Measurements from ENCODE around the gene SNCA.

DNA sequence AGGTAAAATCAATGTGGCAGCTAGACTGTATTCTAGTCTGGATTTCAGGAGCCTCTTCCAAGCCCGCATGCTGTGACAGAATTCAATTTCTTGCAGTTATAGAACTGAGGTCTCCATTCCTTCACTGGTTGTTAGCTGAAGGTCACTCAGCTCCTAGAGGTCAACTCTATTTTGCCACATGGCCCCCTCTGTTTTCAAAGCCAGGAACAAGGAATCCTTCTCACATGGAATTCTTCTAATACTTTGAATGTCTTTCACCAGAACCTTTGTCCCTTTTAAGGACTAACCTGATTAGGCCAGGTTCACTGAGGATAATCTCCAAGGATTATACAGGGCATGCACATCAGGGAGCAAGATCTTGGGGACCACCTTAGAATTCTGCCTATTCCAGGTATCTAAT is 34.2 kb upstream of the SNCA start:
- no peak for TF ChIP-seq CTCF (IDR thresholded peaks at IDR 0.05)
- no peak for TF ChIP-seq EZH2 (IDR thresholded peaks at IDR 0.05)
